ENCODE results near the gene HECTD2. TPM values are rescaled to one million over a fixed set of nuclear protein-coding genes. Genes with fewer than 3 reads are reported as not detected.
"Not testable (repeated sequence)": the region's sequence is repeated elsewhere in the genome, so short reads cannot be mapped to it uniquely, and the experiment has no call there.

Gene HECTD2
- total RNA-seq, 4 donors from 2014 or later: 4.2 to 7.1 (median 6.2) TPM

DNA sequence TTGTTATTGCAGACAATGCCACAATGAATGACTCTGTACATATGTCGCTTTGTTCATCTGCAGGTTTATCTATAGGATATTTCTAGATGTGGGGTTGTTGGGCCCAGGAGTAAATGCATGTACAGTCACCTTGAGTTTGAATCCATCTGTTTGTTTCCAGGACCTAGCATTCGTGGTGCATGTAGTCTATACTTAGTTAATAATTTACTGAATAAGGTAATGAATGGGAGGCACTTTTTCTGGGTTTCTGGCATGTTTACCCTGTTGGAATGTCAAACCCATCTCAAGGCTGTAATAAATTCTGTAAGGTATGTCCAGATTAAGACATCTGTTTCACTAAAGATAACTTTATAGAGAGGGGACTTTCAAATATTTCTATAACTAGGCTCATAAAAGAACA lies 23.5 kb downstream of the HECTD2 start:
- TF ChIP-seq POLR2A (IDR thresholded peaks at IDR 0.05): no peak
- TF ChIP-seq, protein P1, sequence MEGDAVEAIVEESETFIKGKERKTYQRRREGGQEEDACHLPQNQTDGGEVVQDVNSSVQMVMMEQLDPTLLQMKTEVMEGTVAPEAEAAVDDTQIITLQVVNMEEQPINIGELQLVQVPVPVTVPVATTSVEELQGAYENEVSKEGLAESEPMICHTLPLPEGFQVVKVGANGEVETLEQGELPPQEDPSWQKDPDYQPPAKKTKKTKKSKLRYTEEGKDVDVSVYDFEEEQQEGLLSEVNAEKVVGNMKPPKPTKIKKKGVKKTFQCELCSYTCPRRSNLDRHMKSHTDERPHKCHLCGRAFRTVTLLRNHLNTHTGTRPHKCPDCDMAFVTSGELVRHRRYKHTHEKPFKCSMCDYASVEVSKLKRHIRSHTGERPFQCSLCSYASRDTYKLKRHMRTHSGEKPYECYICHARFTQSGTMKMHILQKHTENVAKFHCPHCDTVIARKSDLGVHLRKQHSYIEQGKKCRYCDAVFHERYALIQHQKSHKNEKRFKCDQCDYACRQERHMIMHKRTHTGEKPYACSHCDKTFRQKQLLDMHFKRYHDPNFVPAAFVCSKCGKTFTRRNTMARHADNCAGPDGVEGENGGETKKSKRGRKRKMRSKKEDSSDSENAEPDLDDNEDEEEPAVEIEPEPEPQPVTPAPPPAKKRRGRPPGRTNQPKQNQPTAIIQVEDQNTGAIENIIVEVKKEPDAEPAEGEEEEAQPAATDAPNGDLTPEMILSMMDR (IDR thresholded peaks at IDR 0.05): no peak
- no peak overlapping the region for H3K4me3 ChIP-seq (ENCODE audit: low read depth, poor library complexity, severe bottlenecking)
- intact Hi-C loops (cut with DNase I; ENCODE audit: low total_unique reads): no loop called here
- DNase-seq (ENCODE audit: low spot score in 2 of 2): no peak
- WGBS, 2 donors: 81 to 84% methylated on average over 2 of the region's 2 CpGs

DNA sequence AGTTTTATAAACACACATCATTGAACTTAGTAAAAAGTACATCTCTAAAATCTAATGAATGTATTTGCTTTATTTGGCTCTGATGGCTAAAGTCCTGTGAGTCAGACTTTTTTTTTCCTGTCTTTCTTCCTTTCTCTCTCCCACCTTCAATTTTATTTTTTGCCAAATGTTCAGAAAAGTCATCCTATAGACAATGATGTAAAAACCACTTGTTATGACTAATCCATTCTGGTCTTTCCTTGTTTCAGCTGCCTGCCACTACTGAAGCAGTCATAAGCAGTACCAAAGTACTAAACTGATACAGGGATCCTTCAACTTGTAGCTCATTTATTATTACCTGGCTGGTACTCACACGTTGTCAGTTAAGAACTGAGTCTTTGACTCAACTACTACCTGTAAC lies 23.9 kb downstream of the HECTD2 start:
- H3K4me3 ChIP-seq (ENCODE audit: low read depth, poor library complexity, severe bottlenecking): no peak overlapping the region
- no peak for TF ChIP-seq POLR2A (IDR thresholded peaks at IDR 0.05)
- TF ChIP-seq, protein P1 (IDR thresholded peaks at IDR 0.05): no peak
- DNase-seq (ENCODE audit: low spot score in 2 of 2): no peak
- 84 to 90% methylated on average over 1 of the region's 1 CpG for WGBS, 2 donors
- intact Hi-C loops (cut with DNase I; ENCODE audit: low total_unique reads): no loop called here

GRCh38 chr10:91435241-91435640 lies 25.1 kb downstream of the HECTD2 start:
- 95 to 100% methylated on average over 2 of the region's 2 CpGs for WGBS, 2 donors
- no peak overlapping the region for H3K4me3 ChIP-seq (ENCODE audit: low read depth, poor library complexity, severe bottlenecking)
- no peak for DNase-seq (ENCODE audit: low spot score in 2 of 2)
- intact Hi-C loops (cut with DNase I; ENCODE audit: low total_unique reads): no loop called here
- no peak for TF ChIP-seq POLR2A (IDR thresholded peaks at IDR 0.05)
- TF ChIP-seq, protein P1 (IDR thresholded peaks at IDR 0.05): no peak

DNA sequence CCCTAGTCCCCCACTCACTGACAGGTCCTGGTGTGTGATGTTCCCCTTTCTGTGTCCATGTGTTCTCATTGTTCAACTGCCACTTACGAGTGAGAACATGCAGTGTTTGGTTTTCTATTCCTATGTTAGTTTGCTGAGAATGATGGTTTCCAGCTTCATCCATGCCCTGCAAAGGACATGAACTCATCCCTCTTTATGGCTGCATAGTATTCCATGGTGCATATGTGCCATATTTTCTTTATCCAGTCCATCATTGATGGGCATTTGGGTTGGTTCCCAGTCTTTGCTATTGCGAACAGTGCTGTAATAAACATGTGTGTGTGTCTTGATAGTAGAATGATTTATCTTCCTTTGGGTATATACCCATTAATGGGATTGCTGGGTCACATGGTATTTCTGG lies 28.1 kb downstream of the HECTD2 start:
- H3K4me3 ChIP-seq (ENCODE audit: low read depth, poor library complexity, severe bottlenecking); DNase-seq (ENCODE audit: low spot score in 2 of 2); intact Hi-C loops (cut with DNase I; ENCODE audit: low total_unique reads): not testable (repeated sequence)
- WGBS, 2 donors: 92 to 98% methylated on average over 2 of the region's 2 CpGs

GRCh38 chr10:91444211-91445182 lies 34.4 kb downstream of the HECTD2 start:
- no peak overlapping the region for H3K4me3 ChIP-seq (ENCODE audit: low read depth, poor library complexity, severe bottlenecking)
- TF ChIP-seq, protein P1 (IDR thresholded peaks at IDR 0.05): no peak
- no peak for TF ChIP-seq POLR2A (IDR thresholded peaks at IDR 0.05)
- WGBS, 2 donors: 81 to 85% methylated on average over 6 of the region's 6 CpGs
- intact Hi-C loops (cut with DNase I; ENCODE audit: low total_unique reads): no loop called here
- no peak for DNase-seq (ENCODE audit: low spot score in 2 of 2)

DNA sequence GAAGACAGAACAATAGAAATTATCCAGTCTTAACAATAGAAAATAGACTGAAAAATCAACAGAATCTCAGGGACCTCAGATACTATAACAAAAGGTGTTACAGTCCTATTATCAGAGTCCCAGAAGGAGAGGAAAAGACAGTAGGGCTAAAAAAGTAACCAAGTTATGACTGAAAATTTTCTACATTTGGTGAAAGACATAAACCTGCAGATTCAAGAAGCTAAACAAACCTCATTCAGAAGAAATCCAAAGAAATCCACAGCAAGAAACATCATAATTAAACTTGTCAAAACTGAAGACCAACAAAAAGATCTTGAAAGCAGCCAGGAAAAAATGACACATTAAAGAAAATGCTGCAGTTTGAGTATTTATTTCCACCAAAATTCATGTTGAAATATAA lies 41.9 kb downstream of the HECTD2 start:
- no peak overlapping the region for H3K4me3 ChIP-seq (ENCODE audit: low read depth, poor library complexity, severe bottlenecking)
- DNase-seq (ENCODE audit: low spot score in 2 of 2): no peak
- intact Hi-C loops (cut with DNase I; ENCODE audit: low total_unique reads): no loop called here
- TF ChIP-seq, protein P1 (IDR thresholded peaks at IDR 0.05): no peak
- TF ChIP-seq POLR2A (IDR thresholded peaks at IDR 0.05): no peak

Data from lower leg skin (tissue), 4 donors.